ENCODE results near the gene PAM.

- TF ChIP-seq EZH2 (IDR thresholded peaks at IDR 0.05; ENCODE audit: borderline replicate concordance, low read depth, low read length, severe bottlenecking) (no peak), CTCF (IDR thresholded peaks at IDR 0.05; ENCODE audit: extremely low read depth in 1 of 2, insufficient read depth in 1 of 2, low read depth in 1 of 2, low read length in 2 of 2) (no peak), POLR2A (IDR thresholded peaks at IDR 0.05; ENCODE audit: low read depth, low read length) (no peak), MYC (IDR thresholded peaks at IDR 0.05; ENCODE audit: low read depth, low read length) (no peak)
These were observed 977 bp upstream of the PAM start for GRCh38 chr5:102753889-102754766.
